Upper lobe of left lung (tissue), 6 donors: ENCODE measurements around the gene WDR81. TPM values are rescaled to one million over a fixed set of nuclear protein-coding genes. Genes with fewer than 3 reads are reported as not detected.

Experiments
- ATAC-seq, 2 donors: fragments of 200-7000 bp; cut with Tn5 transposase; one replicate each; pipeline ENCODE4 v1.9.1; 2022; ENCODE audit warnings: mild to moderate bottlenecking in 2 of 2, moderate library complexity in 2 of 2; ENCODE audit not compliant: low FRiP score in 2 of 2
- DNase-seq, 2 donors: peaks; one replicate each; pipeline ENCODE4 v3.0.0-alpha.2; 2019 to 2020
- H3K27ac ChIP-seq, 4 donors: fragments of 200-600 bp; sonication (generic); one replicate each; pipeline ENCODE4 v1.5.1; 2016 to 2019
- H3K27me3 ChIP-seq, 4 donors: fragments of 200-600 bp; sonication (generic); one replicate each; pipeline ENCODE4 v1.5.1; 2017 to 2019
- H3K36me3 ChIP-seq, 4 donors: fragments of 200-600 bp; sonication (generic); one replicate each; pipeline ENCODE4 v1.5.1; 2016 to 2019
- H3K4me1 ChIP-seq, 4 donors: fragments of 200-600 bp; sonication (generic); one replicate each; pipeline ENCODE4 v1.5.1; 2018 to 2019
- H3K4me3 ChIP-seq, 4 donors: fragments of 200-600 bp; sonication (generic); one replicate each; pipeline ENCODE4 v1.5.1; 2017 to 2019; ENCODE audit warnings: mild to moderate bottlenecking in 2 of 4, moderate library complexity in 1 of 4
- H3K9me3 ChIP-seq, 4 donors: fragments of 200-600 bp; sonication (generic); one replicate each; pipeline ENCODE4 v1.5.1; 2018 to 2019
- CTCF ChIP-seq, 6 experiments: fragments of 450-650 bp in 4 of 6; fragments of 200-600 bp in 2 of 6; sonication (generic) in 2 of 6; IDR thresholded peaks; one replicate each; pipeline ENCODE4 v1.5.1; 2016 to 2019; ENCODE audit warnings: antibody characterized with exemption in 6 of 6
- EP300 ChIP-seq, 4 donors: sonication (generic); formaldehyde crosslinking; IDR thresholded peaks; one replicate each; pipeline ENCODE4 v1.5.1; 2017; ENCODE audit warnings: antibody characterized with exemption in 4 of 4, control low read depth in 2 of 4
- POLR2A ChIP-seq, 4 donors: fragments of 450-650 bp; IDR thresholded peaks; one replicate each; pipeline ENCODE4 v1.5.1; 2016 to 2017; ENCODE audit warnings: antibody characterized with exemption in 4 of 4, mild to moderate bottlenecking in 2 of 4
- POLR2AphosphoS5 ChIP-seq, 2 donors: sonication (generic); formaldehyde crosslinking; IDR thresholded peaks; one replicate each; pipeline ENCODE4 v1.5.1; 2017; ENCODE audit warnings: antibody characterized with exemption in 2 of 2
- WGBS, 2 donors: methylation state at CpG; one replicate each; pipeline ENCODE4 v1.1.5; 2017 to 2018; 5-methylcytosine and 5-hydroxymethylcytosine counted together
- total RNA-seq, 6 donors: library from RNA; depleted of rRNA in 4 of 6; stranded (reverse); fragments of >200 nt in 4 of 6; gene quantifications; one replicate each; pipeline versions ENCODE4 v1.1.0 to v1.2.1, GENCODE V29; 2016 to 2021
- donor health status: DM: no; HTN: no; CAD: no; lungs with moderate emphysema.
- donor health status: DM: no; HTN: yes; CAD: no; lungs with severe emphysema.

The WDR81 gene
- total RNA-seq, 6 donors from 2014 or later = 47.4 to 162 (median 60.8) TPM

GRCh38 chr17:1754430-1755112 lies 30.1 kb downstream of the WDR81 start:
- ATAC-seq (no peak), DNase-seq (peak in 1 of 2 donors; percentile 69)
- Histone ChIP-seq H3K27me3 (no peaks in the 10 kb centered on the region), H3K27ac (peak overlapping the region in 2 of 4 donors; percentile 73 to 97), H3K9me3 (no peaks in the 10 kb centered on the region), H3K36me3 (no peaks in the 10 kb centered on the region), H3K4me3 (peak overlapping the region in 2 of 4 donors; percentile 39 to 48), H3K4me1 (peaks cover 6 to 45% (median 25%) of the 10 kb centered on the region in 4 donors)
- TF ChIP-seq POLR2A (IDR thresholded peaks at IDR 0.05) (peak in 1 of 4 donors; percentile 26), POLR2AphosphoS5 (IDR thresholded peaks at IDR 0.05) (no peak), CTCF (IDR thresholded peaks at IDR 0.05) (no peak), EP300 (IDR thresholded peaks at IDR 0.05) (no peak)
- WGBS, 2 donors = 66 to 69% methylated on average over 18 to 22 of the region's 25 CpGs

- peak in 1 of 2 donors; percentile 84 for DNase-seq
- H3K4me3 ChIP-seq = no peak overlapping the region
These were observed 30.8 kb downstream of the WDR81 start for GRCh38 chr17:1755252-1755826.

GRCh38 chr17:1755827-1756262 lies 31.3 kb downstream of the WDR81 start:
- no peaks in the 10 kb centered on the region for H3K27me3 ChIP-seq
- DNase-seq (peak in 1 of 2 donors; percentile 65), ATAC-seq (no peak)
- no peaks in the 10 kb centered on the region for H3K9me3 ChIP-seq
- TF ChIP-seq CTCF (IDR thresholded peaks at IDR 0.05) = no peak
- no peak for TF ChIP-seq POLR2A (IDR thresholded peaks at IDR 0.05)
- TF ChIP-seq EP300 (IDR thresholded peaks at IDR 0.05) = no peak
- no peak for TF ChIP-seq POLR2AphosphoS5 (IDR thresholded peaks at IDR 0.05)
- H3K27ac ChIP-seq = peak overlapping the region in 1 of 4 donors; percentile 97
- WGBS, 2 donors = 72% methylated on average over 17 of the region's 17 CpGs
- H3K4me3 ChIP-seq = no peak overlapping the region
- H3K36me3 ChIP-seq = no peaks in the 10 kb centered on the region
- H3K4me1 ChIP-seq = peaks cover 6 to 39% (median 22%) of the 10 kb centered on the region in 4 donors

More at GRCh38 chr17:1755252-1755826, 30.8 kb downstream of the WDR81 start:
- Histone ChIP-seq H3K27me3 (no peaks in the 10 kb centered on the region), H3K9me3 (no peaks in the 10 kb centered on the region), H3K27ac (peak overlapping the region in 1 of 4 donors; percentile 97), H3K36me3 (no peaks in the 10 kb centered on the region), H3K4me1 (peaks cover 6 to 44% (median 25%) of the 10 kb centered on the region in 4 donors)
- no peak for TF ChIP-seq CTCF (IDR thresholded peaks at IDR 0.05)
- no peak for ATAC-seq
- 76 to 82% methylated on average over 12 to 17 of the region's 20 CpGs for WGBS, 2 donors

GRCh38 chr17:1758807-1759206 lies 34.3 kb downstream of the WDR81 start:
- 74 to 82% methylated on average over 15 of the region's 15 CpGs for WGBS, 2 donors
- no peak overlapping the region for H3K4me3 ChIP-seq
- DNase-seq = no peak
- H3K9me3 ChIP-seq = no peaks in the 10 kb centered on the region
- H3K36me3 ChIP-seq = no peaks in the 10 kb centered on the region
- H3K27me3 ChIP-seq = no peaks in the 10 kb centered on the region
- peak in 1 of 4 donors; percentile 8 for TF ChIP-seq POLR2A (IDR thresholded peaks at IDR 0.05)
- no peak for TF ChIP-seq POLR2AphosphoS5 (IDR thresholded peaks at IDR 0.05)
- H3K4me1 ChIP-seq = peaks cover 5 to 28% (median 17%) of the 10 kb centered on the region in 4 donors
- no peak for ATAC-seq
- peak overlapping the region in 3 of 4 donors; percentile 7 to 68 (median 52) for H3K27ac ChIP-seq

- no peaks in the 10 kb centered on the region for H3K36me3 ChIP-seq
- WGBS, 2 donors = 69 to 84% methylated on average over 5 of the region's 5 CpGs
- peak overlapping the region in 3 of 4 donors; percentile 7 to 68 (median 52) for H3K27ac ChIP-seq
- H3K27me3 ChIP-seq = no peaks in the 10 kb centered on the region
- H3K4me3 ChIP-seq = no peak overlapping the region
- H3K9me3 ChIP-seq = no peaks in the 10 kb centered on the region
- ATAC-seq (no peak), DNase-seq (peak in 1 of 2 donors; percentile 71)
- peaks cover 12 to 29% (median 24%) of the 10 kb centered on the region in 4 donors for H3K4me1 ChIP-seq
- TF ChIP-seq POLR2A (IDR thresholded peaks at IDR 0.05) (peak in 1 of 4 donors; percentile 8), POLR2AphosphoS5 (IDR thresholded peaks at IDR 0.05) (no peak)
These were observed 35.0 kb downstream of the WDR81 start for GRCh38 chr17:1759529-1759928.
